HEK293 (cell line): ENCODE results near the gene ADRA2B.

Experiments used
- CTCF ChIA-PET: fragments of 350-600 bp; formaldehyde crosslinking; extraction: SDS; loops from one replicate; lab custom pipeline; 2021; ENCODE audit warnings: antibody characterized with exemption; lab: Yijun Ruan, JAX
- POLR2A ChIA-PET: fragments of 300-600 bp; formaldehyde crosslinking; extraction: SDS; loops from one replicate; lab custom pipeline; 2020; ENCODE audit warnings: antibody characterized with exemption, inconsistent platforms; lab: Yijun Ruan, JAX
- H3K27ac ChIP-seq: fragments of 200-500 bp; sonication (Bioruptor generic); 2 replicates; pipeline ENCODE4 v1.5.1; 2014; ENCODE audit warnings: low read depth, low read length, control low read depth, inconsistent platforms; ENCODE audit errors: extremely low read depth
- H3K36me3 ChIP-seq, 2 experiments: fragments of 200-500 bp in 1 of 2; sonication (Bioruptor generic) in 1 of 2; 1 replicate in 1 of 2; 2 replicates in 1 of 2; pipeline ENCODE4 v1.5.1; 2014 to 2017; ENCODE audit warnings: inconsistent platforms in 2 of 2, low read length in 2 of 2; ENCODE audit not compliant: control insufficient read depth in 2 of 2, insufficient read depth in 1 of 2
- H3K4me1 ChIP-seq: fragments of 200-500 bp; sonication (Bioruptor generic); 2 replicates; pipeline ENCODE4 v1.5.1; 2014; ENCODE audit warnings: mild to moderate bottlenecking, low read length, inconsistent platforms; ENCODE audit not compliant: control insufficient read depth, insufficient read depth
- H3K4me3 ChIP-seq: 2 replicates; pipeline ENCODE4 v1.5.1; 2011; ENCODE audit warnings: low read depth, mild to moderate bottlenecking, control low read depth, low read length, moderate library complexity
- H3K9me3 ChIP-seq: fragments of 200-500 bp; sonication (Bioruptor generic); 2 replicates; pipeline ENCODE4 v1.5.1; 2014; ENCODE audit warnings: low read depth, low read length, inconsistent platforms; ENCODE audit not compliant: control insufficient read depth, insufficient read depth
- GLIS2 ChIP-seq: fragments of 450-650 bp; formaldehyde crosslinking; IDR thresholded peaks from 2 replicates; pipeline ENCODE4 v1.5.1; 2016; ENCODE audit warnings: missing biosample characterization, missing genetic modification characterization
- KLF17 ChIP-seq: fragments of 450-650 bp; formaldehyde crosslinking; IDR thresholded peaks from 2 replicates; pipeline ENCODE4 v1.5.1; 2016; ENCODE audit warnings: missing biosample characterization, missing genetic modification characterization
- PATZ1 ChIP-seq: fragments of 450-650 bp; formaldehyde crosslinking; IDR thresholded peaks from 2 replicates; pipeline ENCODE4 v1.5.1; 2016; ENCODE audit warnings: missing biosample characterization, missing genetic modification characterization
- PRDM1 ChIP-seq: fragments of 450-650 bp; formaldehyde crosslinking; IDR thresholded peaks from 2 replicates; pipeline ENCODE4; 2016; ENCODE audit warnings: missing biosample characterization, missing genetic modification characterization
- SCRT2 ChIP-seq: fragments of 450-650 bp; formaldehyde crosslinking; IDR thresholded peaks from 2 replicates; pipeline ENCODE4 v1.5.1; 2016; ENCODE audit warnings: missing biosample characterization, missing genetic modification characterization
- SP3 ChIP-seq: fragments of 450-650 bp; formaldehyde crosslinking; IDR thresholded peaks from 2 replicates; pipeline ENCODE4 v1.5.1; 2016; ENCODE audit warnings: missing biosample characterization, missing genetic modification characterization
- SP7 ChIP-seq: fragments of 450-650 bp; formaldehyde crosslinking; IDR thresholded peaks from 2 replicates; pipeline ENCODE4 v1.5.1; 2016; ENCODE audit warnings: missing biosample characterization, missing genetic modification characterization
- ZBTB17 ChIP-seq: fragments of 450-650 bp; formaldehyde crosslinking; IDR thresholded peaks from 2 replicates; pipeline ENCODE4 v1.5.1; 2016; ENCODE audit warnings: missing biosample characterization, missing genetic modification characterization
- ZBTB21 ChIP-seq: fragments of 450-650 bp; formaldehyde crosslinking; IDR thresholded peaks from 2 replicates; pipeline ENCODE4 v1.5.1; 2017; ENCODE audit warnings: missing biosample characterization, missing genetic modification characterization
- ZBTB26 ChIP-seq: fragments of 450-650 bp; formaldehyde crosslinking; optimal IDR thresholded peaks from 2 replicates; pipeline ENCODE3; 2016; ENCODE audit warnings: missing biosample characterization, mild to moderate bottlenecking, missing genetic modification characterization
- ZBTB49 ChIP-seq: fragments of 450-650 bp; formaldehyde crosslinking; IDR thresholded peaks from 2 replicates; pipeline ENCODE4 v1.5.1; 2016; ENCODE audit warnings: missing biosample characterization, missing genetic modification characterization, low read depth
- ZFHX2 ChIP-seq: fragments of 450-650 bp; formaldehyde crosslinking; conservative IDR thresholded peaks from 2 replicates; pipeline ENCODE4 v1.5.1; 2016; ENCODE audit warnings: missing biosample characterization, missing genetic modification characterization
- ZFP41 ChIP-seq: fragments of 450-650 bp; formaldehyde crosslinking; IDR thresholded peaks from 2 replicates; pipeline ENCODE4 v1.5.1; 2016; ENCODE audit warnings: missing biosample characterization, missing genetic modification characterization, borderline replicate concordance
- ZNF18 ChIP-seq: fragments of 450-650 bp; formaldehyde crosslinking; IDR thresholded peaks from 2 replicates; pipeline ENCODE4 v1.5.1; 2016; ENCODE audit warnings: missing biosample characterization, missing genetic modification characterization
- ZNF211 ChIP-seq: fragments of 450-650 bp; formaldehyde crosslinking; IDR thresholded peaks from 2 replicates; pipeline ENCODE4 v1.5.1; 2016; ENCODE audit warnings: low read depth, missing biosample characterization, missing genetic modification characterization
- ZNF248 ChIP-seq: fragments of 450-650 bp; formaldehyde crosslinking; IDR thresholded peaks from 2 replicates; pipeline ENCODE4 v1.5.1; 2017; ENCODE audit warnings: missing biosample characterization, missing genetic modification characterization
- ZNF350 ChIP-seq: fragments of 450-650 bp; formaldehyde crosslinking; IDR thresholded peaks from 2 replicates; pipeline ENCODE4 v1.5.0; 2017; ENCODE audit warnings: missing biosample characterization, mild to moderate bottlenecking, missing genetic modification characterization
- ZNF394 ChIP-seq: fragments of 450-650 bp; formaldehyde crosslinking; IDR thresholded peaks from 2 replicates; pipeline ENCODE4 v1.5.1; 2016; ENCODE audit warnings: missing biosample characterization, missing genetic modification characterization, mild to moderate bottlenecking, moderate library complexity, borderline replicate concordance
- ZNF398 ChIP-seq: fragments of 450-650 bp; formaldehyde crosslinking; IDR thresholded peaks from 2 replicates; pipeline ENCODE4 v1.5.1; 2017; ENCODE audit warnings: missing biosample characterization, missing genetic modification characterization
- ZNF404 ChIP-seq: fragments of 450-650 bp; formaldehyde crosslinking; IDR thresholded peaks from 2 replicates; pipeline ENCODE4 v1.5.1; 2017; ENCODE audit warnings: missing biosample characterization, missing genetic modification characterization
- ZNF426 ChIP-seq: fragments of 450-650 bp; formaldehyde crosslinking; IDR thresholded peaks from 2 replicates; pipeline ENCODE4 v1.5.1; 2017; ENCODE audit warnings: missing biosample characterization, missing genetic modification characterization, mild to moderate bottlenecking, inconsistent platforms, moderate library complexity
- ZNF501 ChIP-seq: fragments of 450-650 bp; formaldehyde crosslinking; IDR thresholded peaks from 2 replicates; pipeline ENCODE4 v1.5.1; 2016; ENCODE audit warnings: missing biosample characterization, missing genetic modification characterization
- ZNF561 ChIP-seq: fragments of 450-650 bp; IDR thresholded peaks from 2 replicates; pipeline ENCODE4 v1.5.1; 2018; ENCODE audit warnings: missing biosample characterization, missing genetic modification characterization, borderline replicate concordance
- ZNF76 ChIP-seq: fragments of 450-650 bp; formaldehyde crosslinking; IDR thresholded peaks from 2 replicates; pipeline ENCODE4; 2016; ENCODE audit warnings: low read depth, missing biosample characterization, missing genetic modification characterization, borderline replicate concordance
- ZSCAN18 ChIP-seq: fragments of 450-650 bp; formaldehyde crosslinking; IDR thresholded peaks from 2 replicates; pipeline ENCODE4 v1.5.1; 2016; ENCODE audit warnings: missing biosample characterization, missing genetic modification characterization

Gene ADRA2B

GRCh38 chr2:96148410-96149217, 32.2 kb upstream of the ADRA2B start:
- no peaks in the 10 kb centered on the region for H3K9me3 ChIP-seq
- POLR2A ChIA-PET = no interaction called here
- CTCF ChIA-PET = interaction anchor here (0.5 to 2.9 kb wide), 5 partner anchors 11 to 136 kb away, joined by 3 to 17 read pairs (median 4); no protein-coding TSS in a partner anchor
- peaks cover 9% of the 10 kb centered on the region; the same call in 1 of the 2 replicates for H3K4me1 ChIP-seq
- no peak overlapping the region for H3K27ac ChIP-seq
- H3K4me3 ChIP-seq = no peak overlapping the region
- H3K36me3 ChIP-seq = no peaks in the 10 kb centered on the region
- TF ChIP-seq ZNF394 (no peak), ZNF426 (tag by site-specific recombination) (no peak), PRDM1 (tag by site-specific recombination) (0 out of 2 replicates have a peak, but pooled peaks have one; percentile 9), ZNF18 (no peak), ZBTB21 (tag by site-specific recombination) (peak; percentile 96), ZBTB17 (tag by site-specific recombination) (peak; percentile 27; the same call in 1 of the 2 replicates), ZNF501 (tag by site-specific recombination) (no peak), PATZ1 (tag by site-specific recombination) (peak; percentile 47), ZNF248 (no peak), ZBTB26 (tag by site-specific recombination) (no peak), SP7 (tag by site-specific recombination) (peak; percentile 27; the same call in 1 of the 2 replicates), ZSCAN18 (tag by site-specific recombination) (no peak), ZNF211 (tag by site-specific recombination) (no peak), ZNF561 (tag by site-specific recombination) (no peak), ZNF350 (no peak), GLIS2 (peak; percentile 56), ZNF404 (no peak), ZNF398 (tag by site-specific recombination) (peak; percentile 73; the same call in 1 of the 2 replicates), SCRT2 (tag by site-specific recombination) (no peak), KLF17 (peak; percentile 72), ZBTB49 (tag by site-specific recombination) (no peak), ZFHX2 (tag by site-specific recombination) (peak; percentile 81), ZFP41 (tag by site-specific recombination) (no peak), ZNF76 (no peak), SP3 (tag by site-specific recombination) (peak; percentile 75)
